Calu3 (cell line): ENCODE results near the gene PROK2. TPM values are rescaled to one million over a fixed set of nuclear protein-coding genes. Genes with fewer than 3 reads are reported as not detected.

Experiments
- BruUV-seq: library from RNA; stranded (reverse); fragments of 400-500 nt; replicated peaks from 2 replicates; lab custom pipeline; 2021; lab: Mats Ljungman, UMichigan
- CTCF ChIA-PET: fragments of 300-600 bp; sonication (Branson Sonifier 250); formaldehyde crosslinking; loops from one replicate; lab custom pipeline; 2022; ENCODE audit warnings: antibody characterized with exemption; lab: Charles Lee
- DNase-seq: peaks from one replicate; pipeline ENCODE4 v3.0.0; 2022
- H3K27ac Mint-ChIP-seq: one replicate; pipeline ENCODE4 v1.8.0; 2022; ENCODE audit warnings: mixed read lengths; ENCODE audit not compliant: unreplicated experiment
- H3K27me3 Mint-ChIP-seq: one replicate; pipeline ENCODE4 v1.8.0; 2022; ENCODE audit warnings: mixed read lengths; ENCODE audit not compliant: unreplicated experiment
- H3K36me3 Mint-ChIP-seq: one replicate; pipeline ENCODE4 v1.8.0; 2022; ENCODE audit warnings: mild to moderate bottlenecking, moderate library complexity, mixed read lengths; ENCODE audit not compliant: insufficient read depth, unreplicated experiment
- H3K4me1 Mint-ChIP-seq: one replicate; pipeline ENCODE4 v1.8.0; 2022; ENCODE audit warnings: mild to moderate bottlenecking, low read depth, mixed read lengths; ENCODE audit not compliant: unreplicated experiment
- H3K4me3 Mint-ChIP-seq: one replicate; pipeline ENCODE4 v1.8.0; 2022; ENCODE audit warnings: mild to moderate bottlenecking, low read depth, moderate library complexity, mixed read lengths; ENCODE audit not compliant: unreplicated experiment
- H3K9me3 Mint-ChIP-seq: one replicate; pipeline ENCODE4 v1.8.0; 2022; ENCODE audit warnings: low read depth, mixed read lengths; ENCODE audit not compliant: unreplicated experiment
- CTCF ChIP-seq: fragments of 200-600 bp; IDR thresholded peaks from one replicate; pipeline ENCODE4 v1.8.0; 2022; ENCODE audit warnings: antibody characterized with exemption; ENCODE audit not compliant: unreplicated experiment
- intact Hi-C: fragments of 100-400 bp; cut with micrococcal nuclease; formaldehyde crosslinking; loops from one replicate; pipeline ENCODE4 v1.10.0; 2022; ENCODE audit not compliant: unreplicated experiment
- total RNA-seq: library from RNA; stranded (reverse); gene quantifications from 2 replicates; pipeline ENCODE4 v1.2.3, GENCODE V29; 2022

Gene PROK2
- total RNA-seq, 1 experiment from 2014 or later, result not detected

DNA sequence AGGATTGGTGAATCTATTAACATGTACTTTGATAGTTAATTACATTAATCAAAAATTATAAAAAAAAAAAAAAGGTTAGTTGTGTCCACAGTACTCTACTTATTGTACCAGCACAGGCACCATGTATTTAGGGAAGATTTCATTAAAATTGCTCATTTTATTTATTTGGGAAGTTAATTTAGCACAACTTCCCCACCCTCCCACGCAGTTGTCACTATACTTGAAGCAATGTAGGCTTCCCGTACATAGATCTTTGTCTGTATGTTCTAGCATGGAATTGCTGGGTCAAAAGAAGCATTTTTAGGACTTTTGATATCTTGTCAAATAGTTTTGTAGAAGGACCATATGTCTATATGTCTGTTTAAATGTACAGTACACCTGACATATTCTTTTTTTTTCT, 26.9 kb downstream of the PROK2 start:
- DNase-seq, result no peak
- H3K4me3 Mint-ChIP-seq, result no peak overlapping the region
- no TSS peak for BruUV-seq
- no peak for TF ChIP-seq CTCF
- no peak overlapping the region for H3K27ac Mint-ChIP-seq
- CTCF ChIA-PET, result interaction anchor here (0.6 kb wide), 1 partner anchor 102 kb away, joined by 4 read pairs; no protein-coding TSS in a partner anchor
- intact Hi-C loops, result no loop called here
- H3K36me3 Mint-ChIP-seq, result peaks cover 11% of the 10 kb centered on the region
- H3K27me3 Mint-ChIP-seq, result peaks cover 87% of the 10 kb centered on the region
- H3K4me1 Mint-ChIP-seq, result no peaks in the 10 kb centered on the region
- no peaks in the 10 kb centered on the region for H3K9me3 Mint-ChIP-seq

GRCh38 chr3:71754610-71755253, 30.2 kb downstream of the PROK2 start:
- no peak overlapping the region for H3K27ac Mint-ChIP-seq
- no peaks in the 10 kb centered on the region for H3K9me3 Mint-ChIP-seq
- peaks cover 11% of the 10 kb centered on the region for H3K36me3 Mint-ChIP-seq
- TF ChIP-seq CTCF, result no peak
- H3K4me3 Mint-ChIP-seq, result peak overlapping the region; percentile 58
- CTCF ChIA-PET, result interaction anchor here (0.6 kb wide), 1 partner anchor 1524 kb away, joined by 3 read pairs; no protein-coding TSS in a partner anchor
- H3K4me1 Mint-ChIP-seq, result no peaks in the 10 kb centered on the region
- DNase-seq, result no peak
- BruUV-seq, result no TSS peak
- intact Hi-C loops, result no loop called here
- H3K27me3 Mint-ChIP-seq, result peaks cover 73% of the 10 kb centered on the region

GRCh38 chr3:71753701-71754609, 31.0 kb downstream of the PROK2 start, which contains the start of gene GPR27:
TSS of gene GPR27 (plus strand) at chr3:71753855. CDS start at chr3:71754050, 195 bp downstream.
- Mint-ChIP-seq H3K27ac (no peak within 1 kb of the TSS), H3K36me3 (peaks cover 11% of the 10 kb centered on the region), H3K4me3 (peak within 1 kb of the TSS; percentile 58), H3K9me3 (no peaks in the 10 kb centered on the region), H3K27me3 (peaks cover 65% of the 10 kb centered on the region), H3K4me1 (no peaks in the 10 kb centered on the region)
- no peak for TF ChIP-seq CTCF
- CTCF ChIA-PET, result no interaction called here
- no TSS peak for BruUV-seq
- intact Hi-C loops, result no loop called here
- DNase-seq, result peak; percentile 33

DNA sequence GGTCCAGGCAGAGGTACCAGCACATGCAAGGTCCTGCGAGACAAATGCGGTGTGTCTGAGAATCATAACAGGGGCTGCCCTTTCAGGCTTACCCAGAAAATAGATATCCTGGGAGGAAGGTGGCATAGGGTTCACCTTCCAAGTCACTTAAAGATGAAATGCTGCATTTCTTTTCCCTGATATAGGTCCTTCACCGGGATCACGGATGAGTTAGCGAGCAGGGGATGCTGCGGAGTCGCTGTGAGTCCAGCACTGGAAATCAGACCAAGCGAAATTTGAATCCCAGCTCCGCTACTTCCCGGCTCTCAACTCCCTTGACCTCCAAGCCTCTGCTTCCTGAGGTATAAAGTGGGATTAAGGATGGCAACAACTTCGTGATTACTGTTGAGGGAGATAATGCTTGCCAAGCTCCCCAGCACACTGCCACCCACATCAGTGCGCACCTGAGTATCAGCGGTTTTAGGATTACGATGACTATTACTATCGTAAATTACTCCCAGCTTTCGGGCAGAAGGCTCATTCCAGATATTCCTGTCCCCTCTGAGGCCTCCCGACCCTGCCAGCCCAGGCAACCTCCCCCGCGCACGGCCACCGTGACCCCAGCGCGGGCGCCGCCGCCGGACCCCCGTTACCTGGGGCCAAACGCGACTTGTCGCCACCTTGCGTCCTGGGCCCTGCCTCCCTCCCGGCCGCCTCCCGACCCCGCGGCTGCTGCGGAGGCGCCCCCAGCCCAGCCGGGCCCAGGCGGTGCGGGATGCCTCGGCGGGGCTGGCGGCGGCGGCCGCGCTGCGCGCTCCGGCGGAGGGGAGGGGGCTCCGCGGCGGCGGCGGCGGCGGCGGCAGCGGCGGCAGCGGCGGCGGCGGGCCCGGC, 31.9 kb downstream of the PROK2 start:
- intact Hi-C loops, result no loop called here
- no peak for DNase-seq
- BruUV-seq, result no TSS peak
- CTCF ChIA-PET, result no interaction called here
- Mint-ChIP-seq H3K4me3 (peak overlapping the region; percentile 58), H3K27ac (no peak overlapping the region), H3K4me1 (no peaks in the 10 kb centered on the region), H3K9me3 (no peaks in the 10 kb centered on the region), H3K36me3 (peaks cover 11% of the 10 kb centered on the region), H3K27me3 (peaks cover 64% of the 10 kb centered on the region)
- no peak for TF ChIP-seq CTCF
